Measurements from ENCODE around the gene MBNL2.
"Not testable (repeated sequence)": the region's sequence is repeated elsewhere in the genome, so short reads cannot be mapped to it uniquely, and the experiment has no call there.

Gene MBNL2

GRCh38 chr13:97221989-97222700 lies at the start of gene MBNL2:
Gene MBNL2, plus strand, starts transcription at chr13:97222333. Its CDS starts 53,903 bp downstream, at chr13:97276236.
- DNase-seq, result peak in 55 of 56 donors; percentile 44 to 98 (median 92)

GRCh38 chr13:97174638-97175037 lies 47.5 kb upstream of the MBNL2 start:
- DNase-seq, result no peak

- DNase-seq, result no peak
These were observed 47.1 kb upstream of the MBNL2 start for GRCh38 chr13:97175041-97175440.

DNA sequence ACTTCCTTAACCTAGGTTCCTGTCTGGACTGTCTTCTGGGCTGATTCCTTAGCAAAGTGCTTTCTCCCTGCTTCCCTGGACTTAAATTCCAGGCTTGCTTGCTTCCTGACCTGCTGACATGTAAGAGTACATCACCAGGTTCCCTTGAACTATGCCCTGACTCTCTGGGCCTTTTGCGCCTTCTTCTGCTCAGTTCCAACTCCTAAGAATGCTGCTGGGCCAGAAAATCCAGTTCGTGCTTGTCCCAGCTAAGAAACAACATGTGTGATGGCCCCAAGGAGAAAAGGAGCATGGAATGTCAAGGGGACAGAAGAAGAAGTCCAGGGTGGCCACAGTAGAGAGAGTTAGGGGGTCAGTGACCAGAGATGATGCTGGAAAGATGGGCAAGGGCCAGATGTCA lies 42.6 kb upstream of the MBNL2 start:
- no peak for DNase-seq

GRCh38 chr13:97182111-97182890 lies 39.8 kb upstream of the MBNL2 start:
- no peak for DNase-seq

DNA sequence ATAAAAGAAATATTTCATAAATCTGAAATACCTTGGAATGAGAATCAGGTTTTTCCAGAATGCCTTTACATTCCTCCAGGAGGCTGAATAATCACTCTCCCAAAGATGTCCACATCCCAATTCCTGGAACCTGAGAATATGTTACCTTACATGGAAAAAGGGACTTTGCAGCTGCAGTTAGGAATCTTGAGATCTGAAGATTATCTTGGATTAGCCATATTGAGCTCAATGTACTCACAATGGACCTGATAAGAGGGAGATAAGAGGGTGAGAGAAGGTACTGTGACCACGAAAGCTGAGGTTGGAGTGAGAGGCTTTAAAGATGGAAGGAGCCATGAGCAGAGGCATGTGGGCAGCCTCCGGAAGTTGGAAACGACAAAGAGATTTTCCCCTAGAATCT lies 36.8 kb upstream of the MBNL2 start:
- no peak for DNase-seq

DNA sequence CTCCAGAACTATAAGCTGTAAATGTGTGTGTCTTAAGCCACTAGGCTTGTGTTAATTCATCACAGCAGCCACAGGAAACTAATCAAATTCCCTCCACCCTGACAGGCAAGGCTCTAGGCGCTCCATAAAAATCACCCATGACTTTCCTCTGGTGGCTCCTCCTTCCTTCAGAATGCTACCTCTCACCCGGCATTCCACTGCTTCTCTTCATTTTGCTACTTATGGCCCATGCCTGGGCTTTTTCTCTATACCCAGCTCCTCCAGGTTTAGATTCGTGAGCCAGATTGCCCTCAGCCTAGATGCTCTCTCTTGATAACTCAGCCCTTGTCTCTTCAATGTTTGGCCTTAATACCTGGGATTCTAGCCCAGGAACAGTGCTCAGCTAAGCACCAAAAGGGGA lies 36.4 kb upstream of the MBNL2 start:
- DNase-seq, result no peak

DNA sequence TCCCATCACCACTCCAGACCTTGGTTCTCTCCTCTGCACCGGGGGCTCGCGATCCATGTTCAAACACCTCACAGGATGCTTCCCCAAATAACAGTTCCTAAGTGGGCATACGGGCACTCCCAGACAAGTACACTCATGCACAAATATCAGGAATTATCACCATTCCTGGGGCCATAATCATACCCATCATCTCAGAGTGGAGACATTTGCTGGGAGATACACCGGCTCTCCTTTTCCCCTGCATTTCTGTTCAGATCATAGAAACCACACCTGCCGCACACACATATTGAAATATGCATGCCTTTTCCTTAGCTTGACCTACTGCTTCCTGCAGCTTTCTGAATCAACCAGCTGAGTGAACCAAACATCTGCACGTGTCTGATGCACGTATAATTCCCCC lies 33.9 kb upstream of the MBNL2 start:
- DNase-seq, result no peak

- DNase-seq, result peak in 1 of 56 donors; percentile 13
These were observed 32.2 kb upstream of the MBNL2 start for GRCh38 chr13:97189928-97190327.

GRCh38 chr13:97191142-97191541 lies 31.0 kb upstream of the MBNL2 start:
- DNase-seq, result peak in 16 of 56 donors; percentile 1 to 28 (median 16)

- DNase-seq, result peak in 39 of 56 donors; percentile 2 to 68 (median 27)
These were observed 30.5 kb upstream of the MBNL2 start for GRCh38 chr13:97191615-97192014.

GRCh38 chr13:97192166-97192565 lies 30.0 kb upstream of the MBNL2 start:
- DNase-seq, result no peak

DNA sequence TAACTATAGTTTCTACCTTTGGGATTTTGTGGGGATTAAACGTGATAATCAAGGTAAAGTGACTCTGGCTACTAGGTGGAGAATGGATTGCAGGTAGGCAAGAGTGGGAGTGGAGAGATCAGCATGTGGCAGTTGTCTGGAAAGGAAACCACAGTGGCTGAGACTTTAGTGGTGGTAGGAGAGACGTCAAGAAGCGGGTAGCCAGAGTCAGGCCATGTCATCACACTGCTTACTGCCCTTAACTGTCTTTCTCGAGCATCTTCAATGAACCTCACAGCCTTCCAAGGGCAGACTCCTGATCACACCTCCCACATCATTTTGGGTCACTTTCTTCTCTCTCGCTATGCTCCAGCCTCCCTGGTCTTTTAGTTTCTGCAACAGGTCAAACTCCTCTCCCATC lies 28.6 kb upstream of the MBNL2 start:
- no peak for DNase-seq

GRCh38 chr13:97194479-97194878 lies 27.7 kb upstream of the MBNL2 start:
- no peak for DNase-seq

- no peak for DNase-seq
These were observed 25.8 kb upstream of the MBNL2 start for GRCh38 chr13:97196340-97196739.

DNA sequence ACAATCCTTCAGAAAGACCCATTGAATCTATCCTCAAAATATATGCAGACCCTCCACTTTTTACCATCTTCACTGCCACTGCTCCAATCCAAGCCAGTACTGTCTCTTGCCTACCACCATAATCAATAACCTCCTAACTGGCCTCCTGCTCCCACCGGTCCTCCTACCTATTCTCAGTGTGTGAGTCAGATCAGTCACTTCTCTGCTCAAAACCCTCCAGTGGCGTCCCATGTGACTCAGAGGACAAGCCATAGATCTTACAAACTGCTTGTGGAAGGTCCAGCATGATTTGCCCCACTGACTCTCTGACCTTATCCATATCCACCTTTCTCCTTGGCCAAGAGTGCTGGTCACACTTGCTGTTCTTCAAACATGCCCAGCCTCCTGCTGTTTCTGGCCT lies 23.4 kb upstream of the MBNL2 start:
- DNase-seq, result no peak

GRCh38 chr13:97199451-97199850 lies 22.7 kb upstream of the MBNL2 start:
- no peak for DNase-seq

GRCh38 chr13:97200081-97200942 lies 21.8 kb upstream of the MBNL2 start:
- no peak for DNase-seq

DNA sequence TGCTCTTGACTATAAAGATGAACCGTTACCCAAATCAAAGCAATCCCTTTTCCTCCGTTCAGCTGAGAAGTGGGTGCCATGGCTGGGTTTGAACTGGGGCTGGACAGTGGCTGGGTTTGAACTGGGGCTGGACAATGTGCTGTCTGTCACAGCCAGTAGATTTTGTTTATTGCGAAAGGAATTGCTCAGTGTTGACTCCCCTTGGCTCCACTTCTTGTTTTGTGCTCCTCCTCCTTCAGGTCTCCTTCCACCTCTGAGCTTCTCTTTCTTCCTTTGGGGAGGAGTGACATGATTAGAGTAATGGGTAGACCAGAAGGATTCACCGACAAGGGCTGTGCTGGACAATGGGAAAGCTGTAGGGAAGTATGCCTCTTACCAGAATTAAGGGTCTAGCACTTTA lies 19.4 kb upstream of the MBNL2 start:
- no peak for DNase-seq

- no peak for DNase-seq
These were observed 16.7 kb upstream of the MBNL2 start for GRCh38 chr13:97205465-97205864.

GRCh38 chr13:97205982-97206381 lies 16.2 kb upstream of the MBNL2 start:
- no peak for DNase-seq

GRCh38 chr13:97207252-97207651 lies 14.9 kb upstream of the MBNL2 start:
- DNase-seq, result not testable (repeated sequence)
